Epithelial cell of prostate (primary cell): ENCODE measurements around the gene GALNS.
A peak's percentile ranks its signal among the peaks of the same experiment; 100 is the strongest.
"Not testable (repeated sequence)": the region's sequence is repeated elsewhere in the genome, so short reads cannot be mapped to it uniquely, and the experiment has no call there.

Source experiments
- DNase-seq: peaks from one replicate; pipeline ENCODE4 v3.0.0-alpha.2; 2011; ENCODE audit warnings: low read depth, low spot score
- H3K27ac ChIP-seq: fragments of 450-650 bp; 2 replicates; pipeline ENCODE4 v1.5.1; 2017; ENCODE audit warnings: mild to moderate bottlenecking

GALNS gene, protein sequence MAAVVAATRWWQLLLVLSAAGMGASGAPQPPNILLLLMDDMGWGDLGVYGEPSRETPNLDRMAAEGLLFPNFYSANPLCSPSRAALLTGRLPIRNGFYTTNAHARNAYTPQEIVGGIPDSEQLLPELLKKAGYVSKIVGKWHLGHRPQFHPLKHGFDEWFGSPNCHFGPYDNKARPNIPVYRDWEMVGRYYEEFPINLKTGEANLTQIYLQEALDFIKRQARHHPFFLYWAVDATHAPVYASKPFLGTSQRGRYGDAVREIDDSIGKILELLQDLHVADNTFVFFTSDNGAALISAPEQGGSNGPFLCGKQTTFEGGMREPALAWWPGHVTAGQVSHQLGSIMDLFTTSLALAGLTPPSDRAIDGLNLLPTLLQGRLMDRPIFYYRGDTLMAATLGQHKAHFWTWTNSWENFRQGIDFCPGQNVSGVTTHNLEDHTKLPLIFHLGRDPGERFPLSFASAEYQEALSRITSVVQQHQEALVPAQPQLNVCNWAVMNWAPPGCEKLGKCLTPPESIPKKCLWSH

DNA sequence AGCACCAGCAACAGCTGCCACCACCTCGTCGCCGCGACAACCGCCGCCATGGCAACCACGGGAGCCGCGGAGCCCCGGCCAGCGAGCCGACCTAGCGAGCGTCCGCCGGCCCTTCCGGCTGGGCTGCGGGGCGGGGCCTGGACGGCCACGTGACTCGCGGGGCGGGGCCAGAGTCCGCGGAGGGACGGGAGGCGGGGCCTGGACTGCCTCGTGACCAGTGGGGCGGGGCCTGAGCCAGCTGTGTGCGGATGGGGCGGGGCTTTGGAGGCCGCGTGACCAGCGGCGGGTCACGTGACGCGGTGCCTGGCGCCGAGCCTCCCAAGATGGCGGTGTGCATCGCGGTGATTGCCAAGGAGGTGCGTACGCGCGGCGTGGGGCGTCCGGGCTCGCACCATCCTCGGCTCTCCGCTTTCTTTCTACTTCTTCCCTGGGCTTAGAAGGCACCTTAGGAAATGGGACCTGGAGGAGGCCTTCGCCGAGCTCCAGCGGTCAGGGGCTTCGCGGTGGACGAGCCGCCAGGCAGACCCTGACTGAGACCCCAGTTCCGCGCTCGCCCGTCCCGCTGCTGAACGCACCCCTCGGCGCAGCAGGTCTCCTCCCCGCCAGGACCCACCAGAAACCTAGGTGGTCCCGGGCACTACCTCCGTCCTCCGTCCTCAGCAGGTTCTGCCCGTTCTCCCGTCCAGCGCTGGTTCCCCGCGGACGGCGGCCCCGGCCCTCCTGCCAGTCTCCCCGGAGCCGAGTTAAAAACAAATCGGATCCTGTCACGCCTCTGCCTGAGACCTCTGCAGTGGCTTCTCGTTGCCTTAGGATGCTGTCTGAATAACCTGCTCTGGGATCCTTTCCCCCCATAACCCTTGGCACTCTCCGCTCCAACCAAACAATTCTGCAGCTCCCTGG, at the start of gene GALNS, which contains the start of gene TRAPPC2L:
GALNS (minus strand) TSS at position 120 of the 900 bp plus-strand sequence; CDS start at position 50, 70 bp downstream.
TRAPPC2L (plus strand) TSS at position 300 of the 900 bp plus-strand sequence; CDS start at position 324, 24 bp downstream.
- peak; percentile 56 for DNase-seq
- H3K27ac ChIP-seq: peak within 1 kb of the TSS; percentile 19

DNA sequence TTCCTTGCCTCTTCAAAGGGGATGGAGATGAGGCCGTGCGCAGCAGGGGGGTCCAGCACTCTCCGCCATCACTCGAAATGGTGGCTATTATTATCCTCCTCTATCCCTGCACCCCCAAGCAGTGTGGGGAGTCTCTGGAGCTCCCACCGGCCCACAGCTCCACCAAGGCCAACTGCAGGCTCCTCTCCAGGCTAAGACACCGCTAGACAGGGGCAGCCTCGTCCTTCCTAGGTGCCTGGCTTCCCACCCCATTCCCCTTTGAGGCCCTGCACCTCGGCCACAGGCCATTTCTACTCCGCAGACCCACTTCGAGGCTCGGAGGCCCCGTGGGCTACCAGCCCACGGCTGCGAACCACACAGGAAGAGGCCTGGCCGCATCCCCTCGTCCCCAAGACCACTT, 49.3 kb upstream of the GALNS start:
- DNase-seq: no peak
- no peak overlapping the region for H3K27ac ChIP-seq

DNA sequence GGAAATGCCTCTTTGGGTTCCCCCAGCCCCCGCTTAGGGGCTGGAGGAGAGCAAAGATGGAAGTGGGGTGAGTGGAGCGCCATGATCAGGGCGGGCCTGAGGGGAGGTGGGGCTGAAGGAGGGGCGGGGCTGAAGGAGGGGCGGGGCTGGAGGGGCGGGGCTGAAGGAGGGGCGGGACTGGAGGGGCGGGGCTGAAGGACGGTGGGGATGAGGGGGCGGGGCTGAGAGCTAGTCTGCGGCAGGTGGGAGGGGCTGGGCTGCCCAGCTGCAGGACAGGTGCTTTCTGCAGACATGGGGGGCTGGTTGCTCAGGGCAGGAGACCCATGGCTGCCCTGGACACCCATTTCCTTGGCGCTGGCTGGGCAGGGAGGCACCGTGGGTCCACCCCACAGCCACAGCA, 48.8 kb upstream of the GALNS start:
- no peak for DNase-seq
- H3K27ac ChIP-seq: no peak overlapping the region

DNA sequence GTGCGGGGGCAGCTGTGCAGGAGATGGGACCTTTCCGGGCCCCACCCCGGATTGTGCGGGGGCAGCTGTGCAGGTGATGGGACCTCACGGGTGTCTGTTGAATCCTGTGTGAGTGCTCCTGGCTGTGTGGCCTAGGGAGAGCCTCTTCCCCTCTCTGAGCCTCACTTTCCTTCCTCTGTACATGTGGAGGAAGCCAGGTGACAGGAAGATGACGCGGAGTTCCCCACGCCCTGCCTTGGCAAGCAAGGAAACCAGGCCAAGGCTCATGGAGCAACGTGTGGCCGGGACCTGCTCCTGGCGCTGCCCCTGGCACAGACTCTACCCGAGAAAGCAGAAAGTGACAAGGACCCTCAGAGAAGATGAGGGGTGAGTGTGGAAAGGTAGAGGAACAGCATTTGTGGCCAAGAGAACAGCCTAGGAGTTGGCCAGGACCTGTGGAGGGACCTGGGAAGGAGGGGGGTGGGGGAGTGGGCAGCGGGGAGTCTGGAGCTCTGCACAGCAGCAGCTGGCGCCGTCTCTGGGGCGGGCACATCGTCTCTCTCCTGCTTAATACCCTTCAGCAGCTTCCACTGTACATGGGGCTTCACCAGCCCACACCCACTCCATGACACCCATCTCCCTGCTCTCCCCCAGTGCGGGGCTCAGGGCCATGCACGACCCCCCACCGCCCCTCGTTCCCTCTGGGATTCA, 48.1 kb upstream of the GALNS start:
- H3K27ac ChIP-seq: no peak overlapping the region
- DNase-seq: no peak

DNA sequence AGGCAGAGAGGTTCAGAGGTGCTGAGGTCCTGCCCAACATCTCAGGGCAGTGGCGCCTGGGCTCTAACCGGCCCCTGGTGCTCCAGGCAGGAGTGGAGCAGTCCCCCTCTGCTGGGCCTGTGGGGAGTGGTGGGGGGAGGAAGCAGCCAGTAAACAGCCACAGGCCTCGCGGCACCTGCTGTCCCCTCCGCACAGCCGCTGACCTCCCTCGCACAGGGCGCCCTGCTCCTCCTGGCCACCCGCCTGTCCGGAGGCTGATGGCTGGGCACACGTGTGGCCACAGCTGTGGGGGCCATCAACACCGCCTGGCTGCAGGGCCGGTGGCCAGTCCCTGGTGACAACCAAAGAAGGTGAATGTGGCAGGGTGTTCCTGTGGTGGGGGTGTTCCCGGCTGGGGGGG, 46.5 kb upstream of the GALNS start:
- no peak overlapping the region for H3K27ac ChIP-seq
- DNase-seq: no peak

DNA sequence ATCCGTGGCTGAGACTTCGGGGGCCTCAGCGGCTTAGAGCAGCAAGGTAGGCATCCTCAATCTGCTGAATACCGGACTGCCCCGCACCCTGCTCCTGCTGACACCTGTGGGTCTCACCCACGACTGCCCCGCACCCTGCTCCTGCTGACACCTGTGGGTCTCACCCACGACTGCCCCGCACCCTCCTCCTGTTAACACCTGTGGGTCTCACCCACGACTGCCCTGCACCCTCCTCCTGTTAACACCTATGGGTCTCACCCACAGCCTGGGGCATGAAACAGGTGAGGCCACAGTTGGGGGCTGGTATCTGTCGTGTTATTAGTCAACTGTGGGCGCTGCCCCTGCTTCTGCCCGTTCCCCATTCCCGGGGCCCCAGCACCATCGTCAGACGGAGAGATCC, 46.0 kb upstream of the GALNS start:
- no peak overlapping the region for H3K27ac ChIP-seq
- DNase-seq: no peak

DNA sequence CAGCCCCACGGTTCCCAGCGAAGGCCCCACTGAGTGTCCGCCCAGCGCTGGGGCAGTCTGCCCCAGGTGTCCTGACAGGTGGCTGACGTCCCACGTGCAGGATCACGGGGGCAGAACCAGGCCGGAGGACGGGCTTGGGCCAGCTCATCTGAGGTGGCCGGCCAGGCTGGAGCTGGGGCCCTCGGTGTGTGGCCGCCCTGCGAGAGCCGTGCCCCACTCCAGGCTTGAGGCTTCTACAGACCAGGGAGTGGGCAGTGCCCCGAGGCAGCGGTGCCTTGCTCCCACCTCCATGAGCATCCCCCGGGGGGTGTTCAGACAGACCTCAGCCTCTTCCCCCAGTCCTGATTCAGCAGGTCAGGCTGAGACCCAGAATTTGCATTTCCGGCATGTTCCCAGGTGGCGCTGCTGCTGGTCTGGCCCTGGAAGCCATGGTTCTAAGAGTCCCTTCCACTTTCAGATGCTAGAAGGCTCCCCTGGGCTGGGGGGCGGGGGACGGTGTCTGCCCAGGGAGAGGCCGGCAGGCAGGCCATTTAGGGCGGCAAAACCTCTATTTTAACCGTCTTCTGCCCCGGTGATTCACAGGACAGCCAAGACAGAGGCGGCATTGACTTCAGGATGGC, 45.1 kb upstream of the GALNS start:
- no peak overlapping the region for H3K27ac ChIP-seq
- DNase-seq: no peak

DNA sequence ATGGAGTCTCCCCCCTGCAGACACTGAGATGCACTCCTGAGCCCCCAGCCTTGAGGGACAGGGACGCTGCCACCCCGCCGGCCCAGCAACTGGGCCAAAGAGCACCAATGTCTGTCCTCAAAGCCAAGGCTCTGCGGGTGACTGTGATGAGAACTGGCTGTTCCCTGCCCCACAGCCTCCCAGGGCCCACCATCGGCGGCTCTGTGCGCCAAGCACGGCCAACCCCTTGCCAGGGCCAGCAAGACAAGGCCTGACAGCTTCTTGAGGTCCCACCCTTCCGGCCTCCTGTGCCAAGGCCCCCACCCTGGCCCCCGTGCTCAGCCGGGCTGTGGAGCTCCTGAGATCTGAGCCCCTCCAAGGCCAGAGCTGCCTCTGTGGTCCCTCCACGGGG, 43.9 kb upstream of the GALNS start:
- DNase-seq: no peak
- H3K27ac ChIP-seq: no peak overlapping the region

DNA sequence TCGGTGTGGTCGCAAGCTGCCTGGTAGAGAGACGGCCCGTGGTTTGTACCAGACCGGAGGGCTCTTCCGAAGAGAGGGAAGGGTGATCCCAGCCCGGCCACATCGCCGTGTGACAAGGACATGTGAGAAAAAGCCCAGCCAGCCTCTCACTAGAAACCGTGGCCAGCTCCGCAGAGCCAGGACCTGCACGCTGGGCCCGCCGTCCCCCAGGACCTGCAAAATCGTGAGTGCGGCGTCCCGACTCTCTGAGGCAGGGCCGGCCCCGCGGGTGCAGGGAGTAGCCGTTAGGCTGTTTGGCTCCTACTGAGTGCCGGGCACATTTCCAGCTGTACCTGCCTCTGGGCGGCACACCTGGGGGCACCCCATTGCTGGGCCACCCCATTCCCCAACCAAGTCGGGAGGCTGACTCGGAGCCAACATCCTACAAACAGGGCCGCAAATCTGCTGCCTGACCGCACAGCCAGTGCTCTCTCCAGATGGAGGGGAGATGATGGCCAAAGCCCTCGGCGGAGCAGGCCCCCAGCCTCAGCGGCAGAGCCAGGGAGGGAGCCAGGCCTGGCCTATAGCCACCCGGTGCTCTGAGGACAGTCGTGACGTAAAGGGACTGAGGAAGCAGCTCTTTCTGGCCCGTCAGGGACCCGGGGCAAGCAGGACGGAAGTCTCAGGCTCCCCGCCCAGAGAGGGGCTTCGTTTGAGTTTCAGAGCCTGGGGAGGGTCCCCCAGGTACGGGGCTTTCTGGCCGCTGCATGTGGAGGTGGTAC, 43.3 kb upstream of the GALNS start:
- no peak overlapping the region for H3K27ac ChIP-seq
- DNase-seq: no peak

DNA sequence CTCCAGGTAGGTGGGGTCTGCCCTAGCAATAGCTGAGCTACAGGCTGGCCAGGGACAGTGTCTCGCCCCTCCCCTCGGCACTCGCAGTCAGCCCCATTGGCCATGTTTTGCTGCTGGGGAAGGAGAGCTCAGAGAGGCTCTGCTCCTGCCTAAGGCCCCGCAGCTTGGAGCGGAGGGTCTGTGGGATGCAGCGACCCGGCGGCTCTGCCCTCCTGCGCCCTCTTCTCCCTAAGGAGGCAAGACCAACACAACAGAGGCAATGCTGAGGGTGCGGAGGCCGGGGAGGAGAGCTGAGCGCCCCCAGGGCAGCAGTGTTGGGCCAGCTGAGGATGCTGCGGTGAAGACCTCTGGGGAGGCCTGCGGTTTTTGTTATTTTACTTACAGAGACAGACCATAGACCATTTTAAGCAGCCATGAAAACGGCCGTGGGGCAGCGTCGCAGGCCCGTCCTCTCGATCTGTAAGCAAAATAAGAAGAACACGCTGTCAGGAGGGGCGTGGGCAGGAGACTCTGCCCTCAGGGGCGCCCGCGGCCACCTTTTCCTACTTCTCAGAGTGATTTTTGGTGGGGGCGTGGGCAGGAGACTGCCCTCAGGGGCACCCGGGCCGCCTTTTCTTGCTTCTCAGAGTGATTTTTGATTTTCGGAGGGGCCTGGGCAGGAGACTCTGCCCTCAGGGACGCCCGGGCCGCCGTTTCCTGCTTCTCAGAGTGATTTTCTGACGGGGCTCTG, 41.1 kb upstream of the GALNS start:
- no peak overlapping the region for H3K27ac ChIP-seq

DNA sequence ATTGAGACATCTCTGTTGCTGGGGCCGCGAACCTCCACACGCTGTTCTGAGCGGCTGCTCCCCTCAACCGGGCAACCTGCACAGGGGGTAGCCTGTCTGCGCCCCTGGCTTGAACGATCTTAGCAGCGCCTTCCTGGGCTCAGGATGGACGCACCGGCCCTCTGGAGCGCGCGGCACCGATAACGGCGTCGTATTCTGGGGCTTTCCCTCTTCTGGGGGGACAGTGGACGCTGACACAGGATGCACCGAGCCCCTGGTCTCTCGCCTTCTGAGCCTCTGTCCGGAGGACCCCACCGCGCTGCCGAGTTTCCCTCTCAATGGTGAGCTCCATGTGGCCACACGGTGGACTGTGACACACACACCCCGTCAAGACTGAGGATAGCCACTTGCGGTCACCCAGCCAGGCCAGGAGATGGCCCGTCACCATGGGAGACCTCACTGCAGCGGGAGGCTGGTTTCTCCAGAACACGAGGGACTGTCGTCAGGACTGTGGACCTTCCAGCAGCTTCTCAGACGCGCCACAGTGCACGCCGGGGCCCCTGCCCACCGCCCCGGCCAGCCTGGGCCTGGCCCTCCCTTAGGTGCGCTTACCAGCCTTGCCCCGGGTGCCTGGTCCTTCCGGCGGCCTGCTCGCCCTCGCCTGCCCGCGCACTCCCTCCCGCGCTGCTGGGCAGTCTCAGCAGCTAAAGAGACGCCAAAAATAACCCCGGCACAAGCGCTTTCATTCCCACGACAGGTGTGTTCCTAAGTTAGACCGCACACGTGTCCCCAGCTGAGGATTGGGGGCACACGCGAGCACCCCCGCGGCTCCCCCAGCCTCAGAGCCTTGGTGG, 39.7 kb upstream of the GALNS start:
- no peak overlapping the region for H3K27ac ChIP-seq
- no peak for DNase-seq

More for the DNA sequence above, 41.1 kb upstream of the GALNS start:
- DNase-seq: no peak

DNA sequence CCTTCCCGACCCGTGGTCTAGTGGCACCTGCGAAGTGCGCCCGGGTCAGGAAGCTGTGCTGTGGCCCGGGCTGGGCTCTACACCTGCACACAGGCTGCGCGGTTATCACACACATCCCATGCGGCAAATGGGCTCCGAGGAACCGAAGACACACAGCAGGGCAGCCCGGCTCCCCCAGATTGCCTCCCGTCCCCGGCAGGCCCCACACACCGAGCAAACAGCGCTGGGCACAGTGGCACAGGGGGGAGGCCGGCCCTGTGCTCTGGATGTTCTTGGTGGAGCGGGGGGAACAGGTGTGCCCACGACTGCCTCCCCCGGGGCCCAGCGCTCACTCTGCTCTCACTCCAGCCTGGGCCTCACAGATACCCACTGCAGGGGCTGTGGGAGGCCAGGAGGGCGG, 38.6 kb upstream of the GALNS start:
- no peak overlapping the region for H3K27ac ChIP-seq
- DNase-seq: no peak

DNA sequence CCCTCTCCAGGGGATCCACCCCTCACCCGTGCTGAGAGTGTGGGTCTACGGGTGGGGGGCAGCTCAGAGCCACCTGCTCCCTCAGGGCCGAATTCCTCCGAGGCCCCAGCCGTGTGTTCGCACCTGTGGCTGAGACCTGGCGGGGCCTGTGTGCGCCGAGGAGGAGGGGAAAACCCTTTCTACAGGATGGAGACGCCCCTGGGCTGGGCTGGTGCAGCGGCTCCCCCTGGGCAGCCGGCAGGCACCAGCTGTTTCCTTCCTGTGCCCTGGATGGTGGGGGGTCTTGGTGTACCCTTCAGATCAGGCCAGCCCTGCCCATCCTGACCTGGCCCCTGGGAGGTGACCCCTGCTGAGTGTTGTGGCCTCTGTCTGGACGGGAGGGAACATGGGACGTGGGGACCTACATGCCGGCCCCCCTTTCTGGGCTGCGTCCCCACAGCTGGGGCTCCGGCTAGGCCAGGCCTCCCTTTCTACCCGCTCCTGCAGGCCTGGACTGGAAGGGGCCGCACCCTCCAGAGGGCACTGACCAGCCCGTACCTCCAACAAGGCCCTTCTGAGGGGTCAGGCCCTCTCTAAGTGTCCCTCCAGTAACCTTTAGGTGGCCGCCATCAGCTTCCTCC, 38.0 kb upstream of the GALNS start:
- no peak for DNase-seq
- no peak overlapping the region for H3K27ac ChIP-seq

DNA sequence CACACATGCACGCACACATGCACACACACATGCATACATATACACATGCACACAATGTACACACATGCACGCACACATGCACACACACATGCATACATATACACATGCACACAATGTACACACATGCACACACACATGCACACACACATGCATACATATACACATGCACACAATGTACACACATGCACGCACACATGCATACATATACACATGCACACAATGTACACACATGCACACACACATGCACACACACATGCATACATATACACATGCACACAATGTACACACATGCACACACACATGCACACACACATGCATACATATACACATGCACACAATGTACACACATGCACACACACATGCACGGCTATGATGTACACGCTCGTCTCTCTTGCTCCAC, 37.5 kb upstream of the GALNS start:
- DNase-seq, H3K27ac ChIP-seq: not testable (repeated sequence)

DNA sequence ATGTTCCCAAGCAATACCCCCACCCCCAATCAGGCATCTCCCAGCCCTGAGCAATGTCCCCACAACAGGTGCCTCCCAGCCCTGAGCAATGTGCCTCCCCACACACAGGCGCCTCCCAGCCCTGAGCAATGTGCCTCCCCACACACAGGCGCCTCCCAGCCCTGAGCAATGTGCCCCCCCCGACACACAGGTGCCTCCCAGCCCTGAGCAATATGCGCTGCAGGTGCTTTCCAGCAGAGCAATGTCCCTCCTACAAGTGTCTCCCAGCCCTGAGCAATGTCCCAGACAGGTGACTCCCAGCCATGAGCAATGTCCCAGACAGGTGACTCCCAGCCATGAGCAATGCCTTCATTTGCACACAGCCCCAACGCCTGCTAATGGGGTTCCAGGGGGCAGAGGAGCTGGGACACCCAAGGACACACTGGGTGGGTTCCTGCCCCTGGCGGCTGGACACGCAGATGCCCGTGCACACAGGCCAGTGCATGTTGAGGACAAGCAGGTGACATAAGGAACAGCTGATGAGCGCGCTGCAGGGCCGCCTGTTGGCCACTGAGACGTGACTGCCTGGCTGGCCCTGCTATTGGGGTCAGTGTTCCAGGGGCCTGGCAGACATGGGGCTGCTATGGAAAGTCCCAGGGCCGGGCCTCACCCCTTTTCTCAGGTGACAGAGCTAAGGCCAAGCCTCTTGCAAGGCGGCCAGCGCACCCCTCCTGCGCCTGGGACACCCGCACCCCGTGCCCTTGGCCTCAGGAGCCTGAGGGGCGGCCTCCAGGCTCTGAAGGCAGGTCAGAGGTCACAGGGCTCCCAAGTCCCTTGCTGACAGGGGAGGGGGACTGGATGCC, 36.6 kb upstream of the GALNS start:
- no peak for DNase-seq
- H3K27ac ChIP-seq: no peak overlapping the region

DNA sequence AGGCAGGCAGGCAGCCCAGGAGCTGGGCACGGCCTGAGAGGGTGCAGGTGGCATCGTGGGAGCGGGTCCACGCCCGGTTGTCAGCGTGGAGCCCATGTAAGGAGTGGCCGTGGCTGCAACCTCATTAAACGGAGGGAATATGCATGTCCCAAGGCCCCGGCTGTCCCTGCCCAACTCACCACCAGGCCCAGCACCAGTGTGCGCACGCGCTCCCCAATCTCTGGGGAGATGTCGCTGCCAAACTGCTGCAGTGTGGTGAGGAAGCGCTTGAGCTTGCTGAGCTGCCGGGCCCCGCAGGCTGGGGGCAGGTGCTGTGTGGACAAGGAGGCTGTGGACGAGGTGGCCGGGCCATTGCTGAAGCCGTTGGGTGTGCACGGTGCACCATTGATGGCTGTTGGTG, 35.3 kb upstream of the GALNS start:
- no peak overlapping the region for H3K27ac ChIP-seq
- DNase-seq: no peak
